ENCODE data around the gene SPRTN.

Gene SPRTN, protein sequence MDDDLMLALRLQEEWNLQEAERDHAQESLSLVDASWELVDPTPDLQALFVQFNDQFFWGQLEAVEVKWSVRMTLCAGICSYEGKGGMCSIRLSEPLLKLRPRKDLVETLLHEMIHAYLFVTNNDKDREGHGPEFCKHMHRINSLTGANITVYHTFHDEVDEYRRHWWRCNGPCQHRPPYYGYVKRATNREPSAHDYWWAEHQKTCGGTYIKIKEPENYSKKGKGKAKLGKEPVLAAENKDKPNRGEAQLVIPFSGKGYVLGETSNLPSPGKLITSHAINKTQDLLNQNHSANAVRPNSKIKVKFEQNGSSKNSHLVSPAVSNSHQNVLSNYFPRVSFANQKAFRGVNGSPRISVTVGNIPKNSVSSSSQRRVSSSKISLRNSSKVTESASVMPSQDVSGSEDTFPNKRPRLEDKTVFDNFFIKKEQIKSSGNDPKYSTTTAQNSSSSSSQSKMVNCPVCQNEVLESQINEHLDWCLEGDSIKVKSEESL

GRCh38 chr1:231338270-231339128 lies at the start of gene SPRTN:
Gene SPRTN, plus strand, starts transcription at chr1:231338293. Its CDS starts 91 bp downstream, at chr1:231338384.
- no peak for DNase-seq (ENCODE audit: low spot score)

DNA sequence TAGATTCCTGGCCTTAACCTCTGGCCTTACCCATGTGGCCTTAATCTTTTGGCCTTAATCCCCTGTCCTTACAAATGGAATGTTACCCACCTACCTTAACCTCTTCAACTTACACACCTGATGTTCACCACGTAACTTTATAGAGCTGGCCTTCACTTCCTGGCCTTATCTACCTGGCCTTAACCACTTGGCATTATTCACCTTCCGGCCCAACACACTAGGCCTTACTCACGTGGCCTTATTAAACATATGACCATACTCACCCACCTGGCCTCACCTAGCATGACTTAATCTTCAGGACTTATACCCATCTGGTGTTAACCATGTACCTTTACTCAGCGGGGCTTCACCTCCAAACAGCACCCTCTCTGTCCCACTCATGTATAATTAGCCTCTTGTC lies 42.2 kb upstream of the SPRTN start:
- DNase-seq (ENCODE audit: low spot score): no peak

- DNase-seq (ENCODE audit: low spot score): no peak
Measured at GRCh38 chr1:231301990-231302389, 36.1 kb upstream of the SPRTN start.

DNA sequence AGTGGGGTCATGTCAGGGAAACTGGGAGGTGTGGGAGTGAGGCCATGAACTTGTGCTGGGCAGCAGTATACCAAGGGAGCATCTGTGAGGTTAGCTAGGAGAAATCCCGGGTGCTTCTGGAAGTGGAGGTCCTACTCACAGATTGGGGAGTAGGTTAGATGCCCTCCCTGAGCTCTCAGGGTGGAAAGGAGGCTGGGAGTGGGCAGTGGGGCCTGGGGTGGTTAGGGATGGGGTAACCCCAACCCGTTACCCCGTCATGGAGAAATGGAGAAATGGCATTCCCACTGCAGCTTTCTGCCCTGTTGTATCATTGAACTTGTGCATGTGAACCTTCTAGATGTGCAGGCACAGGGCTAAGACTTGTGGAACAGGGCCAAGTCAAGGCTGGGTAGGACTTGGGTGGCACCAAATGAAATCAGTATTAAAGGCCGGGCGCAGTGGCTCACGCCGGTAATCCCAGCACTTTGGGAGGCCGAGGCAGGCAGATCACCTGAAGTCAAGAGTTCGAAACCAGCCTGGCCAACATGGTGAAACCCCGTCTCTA lies 27.6 kb upstream of the SPRTN start:
- DNase-seq (ENCODE audit: low spot score): no peak

- DNase-seq (ENCODE audit: low spot score): no peak
Measured at GRCh38 chr1:231311720-231312431, 26.2 kb upstream of the SPRTN start.

DNA sequence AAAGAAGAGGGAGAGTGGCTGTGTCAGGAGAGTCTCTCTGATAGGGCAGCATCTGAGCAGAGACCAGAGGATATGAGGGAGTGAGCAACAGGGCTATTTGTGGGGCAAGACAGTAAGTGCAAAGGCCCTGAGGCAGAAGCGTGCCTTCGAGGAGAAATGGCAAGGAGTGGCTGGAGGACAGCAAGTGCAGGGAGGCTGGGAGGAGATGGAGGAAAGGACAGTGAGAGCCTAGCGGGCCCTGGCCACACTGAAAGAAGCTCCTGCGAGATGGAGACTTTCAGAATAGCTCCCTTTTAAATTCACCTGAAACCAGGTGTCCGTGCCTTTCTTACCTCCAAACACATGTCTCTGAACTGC lies 25.7 kb upstream of the SPRTN start:
- no peak for DNase-seq (ENCODE audit: low spot score)

- DNase-seq (ENCODE audit: low spot score): no peak
Measured at GRCh38 chr1:231313661-231314060, 24.4 kb upstream of the SPRTN start.

GRCh38 chr1:231315887-231316286 lies 22.2 kb upstream of the SPRTN start:
- no peak for DNase-seq (ENCODE audit: low spot score)

DNA sequence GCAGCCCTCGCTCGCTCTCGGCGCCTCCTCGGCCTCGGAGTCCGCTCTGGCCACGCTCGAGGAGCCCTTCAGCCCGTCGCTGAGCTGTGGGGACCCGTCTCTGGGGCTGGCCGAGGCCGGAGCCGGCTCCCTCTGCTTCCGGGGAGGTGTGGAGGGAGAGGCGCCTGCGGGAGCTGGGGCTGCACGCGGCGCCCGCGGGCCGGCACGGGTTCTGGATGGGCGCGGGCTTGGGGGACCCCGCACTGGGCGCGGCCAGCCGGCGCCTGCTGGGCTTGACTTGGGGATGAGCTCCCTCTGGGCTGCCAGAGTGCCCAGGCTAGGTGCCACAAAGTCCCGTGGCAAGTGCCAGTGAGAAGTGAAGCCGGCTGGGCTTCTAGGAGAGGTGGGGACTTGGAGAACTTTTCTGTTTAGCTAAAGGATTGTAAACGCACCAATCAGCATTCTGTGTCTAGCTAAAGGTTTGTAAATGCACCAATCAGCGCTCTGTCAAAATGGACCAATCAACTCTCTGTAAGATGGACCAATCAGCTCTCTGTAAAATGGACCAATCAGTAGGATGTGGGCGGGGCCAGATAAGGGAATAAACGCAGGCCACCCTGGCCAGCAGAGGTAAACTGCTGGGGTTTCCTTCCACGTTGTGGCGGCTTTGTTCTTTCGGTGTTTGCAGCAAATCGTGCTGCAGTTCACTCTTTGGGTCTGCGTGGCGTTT lies 20.6 kb upstream of the SPRTN start:
- no peak for DNase-seq (ENCODE audit: low spot score)

DNA sequence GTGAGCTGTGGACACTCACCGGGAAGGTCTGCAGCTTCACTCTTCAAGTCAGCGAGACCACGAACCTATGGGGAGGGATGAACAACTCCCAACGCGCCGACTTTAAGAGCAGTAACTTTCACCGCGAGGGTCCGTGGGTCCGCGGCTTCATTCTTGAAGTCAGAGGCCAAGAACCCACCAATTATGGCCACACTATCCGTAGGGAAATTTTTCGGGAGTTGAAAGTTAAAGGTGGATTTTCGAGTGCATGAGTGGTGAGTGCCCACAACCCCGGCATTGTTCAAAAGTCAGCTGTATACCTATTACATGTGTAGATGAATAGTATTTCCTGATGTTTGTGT lies 20.1 kb upstream of the SPRTN start:
- DNase-seq (ENCODE audit: low spot score): no peak

GRCh38 chr1:231318568-231318967 lies 19.5 kb upstream of the SPRTN start:
- no peak for DNase-seq (ENCODE audit: low spot score)

DNA sequence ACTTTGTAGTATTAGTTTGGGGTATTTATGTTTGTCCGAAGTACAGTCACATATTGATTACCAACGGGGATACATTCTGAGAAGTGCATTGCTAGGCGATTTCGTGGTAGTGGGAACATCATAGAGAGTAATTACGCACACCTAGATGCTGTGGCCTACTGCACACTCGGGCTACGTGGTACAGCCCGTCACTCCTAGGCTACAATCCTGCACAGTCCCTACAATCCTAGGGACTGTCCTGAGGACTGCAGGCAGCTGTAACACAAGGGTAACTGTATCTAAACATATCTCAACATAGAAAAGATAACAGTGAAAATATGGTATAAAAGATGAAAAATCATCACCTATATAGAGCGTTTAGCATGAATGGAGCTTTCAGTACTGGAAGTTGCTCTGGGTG lies 19.0 kb upstream of the SPRTN start:
- DNase-seq (ENCODE audit: low spot score): no peak

DNA sequence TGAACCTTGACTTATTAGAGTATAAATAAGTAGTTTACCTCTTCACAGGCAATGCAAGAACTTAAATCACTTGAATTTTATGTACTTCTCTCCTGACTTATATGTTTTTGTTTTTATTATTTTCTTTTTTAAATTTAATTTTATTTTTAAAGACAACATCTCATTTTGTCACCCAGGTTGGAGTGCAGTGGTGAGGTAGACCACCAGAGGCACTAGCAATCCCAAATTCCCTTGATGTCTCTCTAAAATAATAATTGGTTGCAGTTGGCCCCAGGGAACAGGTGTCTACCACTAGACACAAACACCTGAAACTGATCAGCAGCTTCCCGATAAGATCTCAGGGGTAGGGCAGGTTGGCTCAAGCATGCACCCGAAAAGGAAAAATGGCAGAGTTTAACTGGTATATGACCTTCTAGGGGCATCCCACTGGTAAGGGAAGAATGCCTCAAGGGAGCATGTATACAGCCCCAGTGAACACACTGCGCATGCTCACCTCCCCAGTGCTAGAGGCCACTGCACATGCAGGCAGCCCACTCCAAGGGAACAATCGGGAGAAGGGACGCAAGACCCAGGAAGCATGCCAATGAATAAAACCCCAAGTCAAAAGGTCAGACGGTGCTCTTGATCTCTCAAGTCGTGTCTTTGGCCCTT lies 15.1 kb upstream of the SPRTN start:
- no peak for DNase-seq (ENCODE audit: low spot score)

DNA sequence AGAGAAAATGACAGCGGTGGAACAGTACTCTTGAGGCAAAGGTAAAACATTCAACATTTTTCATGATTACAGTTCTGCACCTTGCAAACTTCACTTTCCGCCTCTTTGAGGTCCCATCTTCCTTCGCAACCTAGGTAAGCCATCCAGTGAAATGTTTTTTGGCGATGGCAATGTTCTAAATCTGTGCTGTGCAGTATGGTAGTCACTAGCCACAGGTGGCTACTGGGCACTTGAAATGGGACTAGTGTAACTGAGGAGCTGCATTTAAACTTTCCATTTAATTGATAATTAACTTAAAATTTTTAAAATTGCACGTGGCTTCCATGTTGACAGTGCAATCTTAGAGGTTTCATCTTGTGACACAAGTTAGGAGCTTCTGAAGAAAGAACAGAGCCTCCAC lies 13.4 kb upstream of the SPRTN start:
- DNase-seq (ENCODE audit: low spot score): no peak

GRCh38 chr1:231326248-231326647 lies 11.8 kb upstream of the SPRTN start:
- DNase-seq (ENCODE audit: low spot score): no peak

DNA sequence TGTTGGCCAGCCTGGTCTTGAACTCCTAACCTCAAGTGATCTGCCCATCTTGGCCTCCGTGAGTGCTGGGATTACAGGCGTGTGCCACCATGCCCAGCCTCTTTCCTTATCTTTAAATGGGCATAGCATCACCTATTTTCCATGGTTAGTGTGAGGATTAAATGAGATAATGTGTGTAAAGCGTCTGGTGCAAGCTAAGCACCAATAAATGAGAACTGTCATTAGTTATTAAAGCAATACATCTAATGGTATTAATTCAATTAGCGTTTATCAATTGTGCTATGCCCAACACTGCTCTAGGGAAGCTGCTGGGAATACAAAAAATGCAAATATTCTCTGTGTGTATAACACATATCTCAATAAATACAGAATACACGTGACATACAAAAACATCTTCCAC lies 10.5 kb upstream of the SPRTN start:
- DNase-seq (ENCODE audit: low spot score): no peak

- DNase-seq (ENCODE audit: low spot score): no peak
Measured at GRCh38 chr1:231329483-231329882, 8.6 kb upstream of the SPRTN start.

- no peak for DNase-seq (ENCODE audit: low spot score)
Measured at GRCh38 chr1:231332761-231333160, 5.3 kb upstream of the SPRTN start.

- DNase-seq (ENCODE audit: low spot score): no peak
Measured at GRCh38 chr1:231334079-231334666, 3.9 kb upstream of the SPRTN start.

GRCh38 chr1:231334952-231335351 lies 3.1 kb upstream of the SPRTN start:
- DNase-seq (ENCODE audit: low spot score): no peak
